H1 (cell line): ENCODE results near the gene AMT. TPM values are rescaled to one million over a fixed set of nuclear protein-coding genes. Genes with fewer than 3 reads are reported as not detected.

Source experiments
- ZNF274 ChIP-seq: IDR thresholded peaks from 2 replicates; pipeline ENCODE4 v1.7.0; 2012; ENCODE audit warnings: low read length, borderline replicate concordance; ENCODE audit errors: extremely low read depth
- polyA plus RNA-seq, 7 experiments: library from polyadenylated mRNA; depleted of rRNA in 3 of 7; stranded (reverse) in 5 of 7; unstranded in 2 of 7; fragments of >200 nt in 5 of 7; fragments of 200-250 nt in 2 of 7; gene quantifications; 1 replicate in 5 of 7; 2 replicates in 1 of 7; 4 replicates in 1 of 7; pipeline versions ENCODE4 v1.2.1 to v1.2.3, GENCODE V29; 2011 to 2013; ENCODE audit warnings: missing spikeins in 2 of 7, mixed read lengths in 2 of 7
- total RNA-seq: library from RNA; stranded (reverse); fragmentation: NEBNext Ultra II Directional; extraction: Animal tissue kit (Norgen Biotek cat#: 25700); gene quantifications from 2 replicates; pipeline ENCODE4 v1.2.1, GENCODE V29; 2021

The AMT gene
- total and polyA plus RNA-seq, 2 of the 8 experiments (the other 6 are each of a cell fraction or from before 2014, with no cell fraction given): 46.5 to 92.4 TPM

DNA sequence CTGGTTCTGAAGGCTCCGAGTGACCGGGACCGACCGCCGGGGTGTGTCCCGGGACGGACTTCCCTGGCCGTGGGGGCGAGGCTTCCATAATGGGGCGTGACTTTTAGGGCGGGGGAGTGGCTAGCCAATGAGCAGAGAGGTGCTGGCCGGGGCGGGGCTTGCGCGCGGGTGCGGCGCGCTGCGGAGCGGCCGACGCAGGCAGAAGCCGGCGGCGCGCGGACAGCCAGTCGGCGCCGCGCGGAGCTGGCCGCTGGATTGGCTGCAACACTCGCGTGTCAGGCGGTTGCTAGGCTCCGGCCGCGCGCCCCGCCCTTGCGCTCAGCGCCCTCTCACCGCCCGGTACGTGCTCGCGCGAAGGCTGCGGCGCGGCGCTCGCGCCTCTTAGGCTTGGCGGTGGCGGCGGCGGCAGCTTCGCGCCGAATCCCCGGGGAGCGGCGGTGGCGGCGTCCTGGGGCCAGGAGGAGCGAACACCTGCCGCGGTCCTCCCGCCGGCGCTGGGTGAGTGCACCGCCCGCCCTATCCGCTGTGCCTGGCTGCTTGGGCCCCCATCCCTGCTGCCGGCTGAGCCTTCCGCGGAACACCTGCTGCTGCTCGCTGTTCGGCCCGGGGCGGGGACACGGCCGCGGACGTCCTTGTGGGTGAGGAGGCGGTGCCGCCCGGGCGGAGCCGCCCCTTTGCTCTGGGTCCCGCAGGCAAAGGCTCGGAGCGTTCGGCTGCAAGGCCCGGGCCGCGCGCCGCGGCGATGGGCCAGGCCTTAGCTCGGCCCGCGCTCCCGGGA lies 47.9 kb upstream of the AMT start, which contains the start of gene DAG1 (continued):
- TF ChIP-seq ZNF274: no peak
